Activated CD8-positive, alpha-beta memory T cell treated with anti-CD3 and anti-CD28 coated beads for 48 hours (primary cell): Measurements from ENCODE around the gene PRDM8.

Source experiments
- DNase-seq, 3 experiments: peaks; one replicate each; pipeline ENCODE4 v3.0.0-alpha.2; 2020; ENCODE audit warnings: low read depth in 2 of 3, low spot score in 2 of 3

The PRDM8 gene

DNA sequence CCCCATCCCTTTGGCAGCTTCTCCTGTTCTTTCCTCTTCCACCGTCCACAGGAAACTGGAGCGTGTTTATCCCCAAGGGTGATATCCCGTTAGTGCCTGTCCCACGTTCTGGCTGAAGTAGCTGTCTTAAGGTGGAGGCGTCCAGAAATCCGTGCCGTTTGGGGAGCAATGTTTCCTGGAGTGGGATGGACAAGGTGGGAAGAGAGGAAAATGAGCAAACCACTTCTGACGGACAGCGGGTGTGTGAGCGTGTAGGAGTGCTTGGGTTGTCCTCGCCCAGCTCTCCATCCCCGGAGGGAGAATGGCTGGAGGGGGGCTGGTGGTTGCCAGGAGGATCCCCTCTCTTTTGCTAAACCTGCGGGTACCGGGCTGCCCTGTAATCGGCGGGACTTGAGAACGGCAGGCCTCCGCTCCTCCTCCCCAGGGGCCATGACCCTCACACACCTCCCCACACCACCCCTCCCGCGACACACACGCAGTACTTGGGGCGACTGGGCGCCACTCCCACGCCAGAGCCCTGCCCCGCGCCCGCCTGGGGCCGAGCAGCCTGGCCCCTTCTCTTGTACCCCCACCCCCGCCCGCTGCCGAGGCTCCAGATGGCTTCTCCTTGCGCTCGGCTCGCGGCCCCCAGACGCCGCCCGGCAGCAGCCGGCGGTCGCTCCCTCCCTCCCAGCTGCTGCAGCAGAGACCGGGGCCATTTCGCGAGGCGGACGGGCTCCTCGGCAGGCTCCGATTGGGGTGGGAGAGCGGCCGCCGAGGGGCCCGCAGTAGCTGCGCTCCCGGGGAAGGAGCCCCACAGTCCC, 13.9 kb upstream of the PRDM8 start:
- no peak for DNase-seq

GRCh38 chr4:80184053-80184824, 13.1 kb upstream of the PRDM8 start:
- peak; percentile 88 to 89 (median 88) for DNase-seq

DNA sequence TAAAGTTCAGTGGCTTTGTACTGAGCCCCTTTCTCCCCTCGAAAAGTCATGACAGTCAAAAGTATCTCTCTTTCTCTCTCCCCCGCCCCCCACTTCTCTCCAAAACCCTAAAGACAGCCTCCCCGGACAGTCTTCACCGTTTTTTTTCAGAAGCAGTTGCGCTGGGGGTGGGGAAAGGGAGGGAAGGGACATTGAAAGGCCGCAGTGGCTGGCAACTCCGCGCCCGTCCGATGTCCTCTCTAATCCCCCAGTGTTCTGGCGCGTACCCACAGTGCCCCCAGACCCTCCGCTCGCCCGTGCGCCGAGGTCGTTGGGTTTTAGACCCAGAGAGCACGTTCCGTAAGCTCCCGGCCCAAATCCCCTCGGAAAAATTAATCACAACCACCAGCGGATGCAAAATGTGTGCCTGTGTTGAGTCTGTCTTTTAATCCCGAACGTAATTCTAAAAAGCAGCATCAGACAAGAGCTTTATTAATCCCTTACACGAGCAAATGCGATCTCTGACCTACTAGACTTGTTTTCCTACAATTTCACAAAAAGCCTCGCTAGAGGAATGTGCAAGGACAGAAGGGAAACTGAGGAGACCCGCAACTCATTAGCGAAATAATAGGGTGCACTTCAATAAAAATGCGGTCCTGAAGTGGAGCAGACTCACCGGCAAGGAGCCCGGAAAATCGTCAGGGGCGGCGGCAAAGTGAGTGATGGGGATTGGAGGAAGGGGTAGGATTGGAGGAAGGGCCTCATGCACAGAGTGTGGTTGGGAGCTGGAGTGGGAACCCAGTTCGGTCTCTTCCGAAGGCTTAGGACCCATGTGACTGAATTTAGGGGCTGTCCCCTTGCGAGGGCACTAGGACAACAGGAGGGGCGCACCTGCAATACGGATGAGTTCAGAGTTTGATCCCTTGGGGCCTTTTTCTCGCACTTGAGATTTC, 12.2 kb upstream of the PRDM8 start:
- no peak for DNase-seq

- no peak for DNase-seq
Measured at GRCh38 chr4:80185787-80186548, 11.3 kb upstream of the PRDM8 start.

DNA sequence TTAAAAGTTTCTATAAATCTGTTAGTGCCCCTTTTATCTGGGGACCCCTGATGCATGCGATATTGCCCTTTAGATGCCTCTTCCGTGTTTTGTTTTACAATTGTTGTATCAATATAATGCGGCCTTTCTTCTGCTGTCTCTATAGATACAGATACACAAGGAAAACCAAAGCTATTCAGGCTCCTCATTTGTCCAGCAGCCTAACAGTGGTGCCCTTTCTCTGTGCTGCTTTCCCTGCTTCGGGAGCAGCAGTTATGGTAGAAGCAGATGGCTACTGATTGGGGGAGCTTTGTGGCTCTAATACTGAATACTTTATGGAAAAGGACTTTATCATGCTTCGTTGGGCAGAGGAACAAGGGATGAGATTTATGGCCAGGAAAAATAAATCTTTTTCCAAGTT, 10.6 kb upstream of the PRDM8 start:
- no peak for DNase-seq

- DNase-seq: no peak
Measured at GRCh38 chr4:80187677-80188076, 9.6 kb upstream of the PRDM8 start.

GRCh38 chr4:80188457-80188800, 8.9 kb upstream of the PRDM8 start:
- no peak for DNase-seq

DNA sequence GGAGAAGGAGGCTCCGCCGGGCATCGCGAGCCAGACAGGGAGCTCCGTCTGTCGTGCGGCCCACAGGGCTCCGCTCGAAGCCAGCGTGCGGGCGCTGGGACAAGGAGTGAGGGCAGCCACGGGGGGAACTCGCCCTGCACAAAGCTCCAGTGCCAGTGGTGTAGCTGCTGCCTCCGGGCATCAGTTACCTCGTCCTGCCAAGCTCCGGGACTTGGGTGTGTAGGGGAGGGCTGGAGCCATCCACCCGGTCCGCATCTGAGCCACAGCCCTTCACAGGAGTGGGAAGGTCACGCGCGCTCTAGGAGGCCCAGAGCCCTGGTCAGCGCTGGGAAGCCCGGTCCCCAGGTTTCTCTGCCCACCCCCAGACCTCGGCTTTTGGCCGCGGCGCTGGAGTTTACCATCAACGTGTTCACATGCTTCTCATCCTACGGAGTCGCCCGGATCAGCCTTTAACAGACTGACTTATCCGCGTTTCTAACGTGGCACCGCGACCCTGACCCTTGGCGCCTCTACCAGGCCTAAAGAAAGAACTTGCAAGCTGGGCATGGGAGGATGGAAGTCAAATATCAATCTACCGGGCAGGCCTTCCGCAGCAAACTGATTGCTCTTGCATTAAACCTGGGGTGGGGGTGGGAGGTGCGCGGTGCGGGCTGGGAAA, 8.4 kb upstream of the PRDM8 start:
- DNase-seq: no peak

DNA sequence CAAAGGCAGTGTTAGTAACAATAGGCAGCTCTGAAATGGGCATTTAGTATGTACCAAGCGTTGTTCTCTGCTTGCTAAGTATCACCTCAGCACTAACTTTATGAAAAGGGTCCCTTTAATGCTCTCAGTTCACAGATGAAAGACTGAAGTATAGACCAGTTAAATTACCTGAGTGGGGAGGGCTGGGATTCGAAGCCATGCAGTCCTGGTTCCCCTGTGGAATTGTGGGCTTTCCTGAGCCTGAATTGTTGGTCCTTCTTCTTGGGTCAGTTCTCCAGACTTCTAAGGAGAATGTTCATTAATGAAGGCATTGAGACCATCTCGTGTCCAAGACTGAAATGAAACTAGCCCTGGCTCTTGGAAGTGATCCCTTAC, 7.7 kb upstream of the PRDM8 start:
- DNase-seq: no peak

DNA sequence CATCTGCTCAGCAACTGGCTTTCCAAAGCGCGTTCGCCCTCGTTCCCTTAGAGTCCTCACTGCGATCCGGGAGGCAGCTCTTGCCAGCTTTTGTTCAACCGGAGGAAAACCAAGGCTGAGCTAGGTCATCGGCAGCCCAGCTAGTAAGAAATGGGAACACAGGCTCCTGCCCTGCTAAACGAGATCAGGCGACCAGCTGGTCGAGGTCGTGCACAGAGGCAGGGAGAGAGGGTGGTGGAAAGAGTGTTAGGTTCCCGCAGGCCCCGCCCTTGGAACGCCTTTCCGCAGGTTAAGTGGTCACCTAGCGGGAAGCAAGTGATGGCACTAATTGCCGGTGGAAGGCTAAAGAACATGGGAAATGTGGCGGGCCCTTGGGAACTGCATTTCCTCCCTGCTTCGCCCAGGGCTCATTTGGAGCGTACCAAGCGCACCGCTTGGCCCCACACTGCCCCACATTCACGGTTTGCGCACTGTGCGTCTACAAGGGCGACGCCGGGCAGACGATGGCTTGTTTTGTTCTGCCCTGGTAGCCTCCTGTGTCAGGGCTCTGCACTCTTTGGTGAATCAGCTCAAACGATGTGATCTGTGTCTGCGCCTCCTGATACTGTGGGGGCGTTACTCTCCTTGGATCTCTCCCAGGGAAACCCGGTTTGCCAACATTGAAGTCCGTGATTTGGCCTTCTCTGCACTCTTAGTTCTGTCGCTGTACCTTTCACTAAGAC, 7.2 kb upstream of the PRDM8 start:
- DNase-seq: no peak

DNA sequence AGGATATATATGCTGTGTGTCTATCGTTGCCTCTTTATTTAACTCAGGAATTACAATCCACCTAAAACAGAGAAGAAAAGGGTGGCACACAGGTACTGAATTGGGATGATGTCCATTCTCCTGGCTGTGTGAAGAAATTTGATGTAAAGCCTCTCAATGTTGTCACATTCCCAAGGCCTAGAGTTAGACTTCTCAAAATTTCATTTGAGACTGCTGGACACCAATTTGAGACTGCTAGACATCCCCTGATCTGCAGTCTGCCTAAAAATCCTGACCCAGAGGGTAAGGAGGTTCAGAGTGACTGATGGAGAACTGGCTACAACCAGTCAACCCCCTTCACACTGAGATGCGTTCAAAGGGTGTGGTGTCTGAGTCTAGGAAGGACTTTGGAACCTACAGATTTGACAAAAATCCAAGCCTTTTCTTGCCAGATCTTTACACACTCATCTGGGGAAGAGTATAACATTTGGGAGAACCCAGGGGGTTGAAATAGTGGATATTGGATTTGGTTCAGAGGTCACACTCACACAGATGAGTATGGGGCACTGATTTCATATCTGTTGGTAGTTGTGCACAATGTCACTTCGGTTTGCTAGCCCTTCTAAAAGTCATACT, 4.9 kb upstream of the PRDM8 start:
- DNase-seq: no peak

DNA sequence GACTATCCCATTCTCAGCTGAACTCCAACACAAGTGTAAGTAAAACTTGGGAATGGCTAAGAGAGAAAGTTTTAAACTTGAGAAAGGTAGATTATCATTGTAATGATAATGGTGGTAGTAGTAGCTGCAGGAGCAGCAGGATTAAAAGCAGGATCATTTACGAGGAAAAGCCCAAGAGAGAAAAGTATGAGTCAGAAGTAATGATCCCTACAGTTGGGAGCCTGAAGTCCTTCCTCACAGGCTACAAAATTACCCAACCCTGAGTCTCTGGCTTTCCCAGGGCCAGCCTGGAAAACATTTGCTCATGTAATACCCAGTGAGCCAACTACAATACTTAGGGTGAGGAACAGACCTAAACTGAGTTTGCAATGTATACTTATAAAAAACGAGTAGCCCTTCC, 4.4 kb upstream of the PRDM8 start:
- no peak for DNase-seq

- DNase-seq: no peak
Measured at GRCh38 chr4:80195441-80196140, 1.7 kb upstream of the PRDM8 start.

DNA sequence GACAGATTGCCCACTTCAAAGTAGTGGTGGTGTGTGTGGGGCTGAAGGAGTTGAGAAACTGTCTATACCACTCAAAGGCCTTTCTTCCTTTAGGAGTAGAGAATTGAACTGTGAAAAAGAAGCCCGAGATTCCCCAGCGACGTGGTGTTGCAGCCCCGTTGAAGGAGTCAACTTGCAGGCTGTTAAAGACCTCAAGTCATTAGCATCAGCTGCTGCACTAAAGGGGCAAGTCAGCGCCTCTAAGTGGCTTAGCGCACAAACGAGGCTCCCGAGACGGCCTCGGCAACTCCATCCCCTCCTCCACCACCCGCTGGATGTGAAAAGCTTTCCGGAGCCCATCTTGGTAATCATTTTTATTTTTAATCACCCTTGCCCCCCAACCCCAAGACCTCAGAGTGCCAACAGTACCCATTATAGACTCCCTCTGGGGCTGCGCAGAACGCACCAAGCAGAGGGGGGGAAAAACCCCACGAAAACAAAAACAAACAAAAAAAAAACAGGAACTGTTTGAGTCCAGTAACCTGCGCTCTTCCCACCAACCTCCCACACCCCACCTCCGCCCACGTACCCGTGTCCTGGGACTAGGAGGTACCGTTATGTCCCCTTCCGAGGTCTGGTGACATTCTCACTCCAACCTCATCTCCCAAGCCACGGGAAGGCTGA, 913 bp upstream of the PRDM8 start:
- DNase-seq: no peak

GRCh38 chr4:80197601-80198440, 518 bp downstream of the PRDM8 start:
- no peak for DNase-seq

DNA sequence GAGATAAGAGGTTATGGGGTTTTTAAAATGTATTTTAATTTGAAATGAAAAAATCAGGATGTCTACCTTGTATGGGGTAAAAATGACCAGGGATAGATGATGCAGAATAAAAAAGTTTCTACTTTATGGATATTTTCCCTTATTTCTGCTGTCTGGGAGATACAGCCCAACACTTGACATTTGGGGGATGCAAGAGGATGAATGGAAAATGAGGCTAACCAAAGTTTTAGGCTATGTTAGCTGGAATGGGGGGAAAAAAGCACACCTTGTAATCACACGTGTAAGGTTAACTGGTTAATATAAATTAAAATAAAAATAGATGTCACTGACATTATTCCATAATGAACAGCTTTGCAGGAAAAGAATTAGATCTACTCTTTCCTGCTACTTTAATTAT, 1.1 kb downstream of the PRDM8 start:
- no peak for DNase-seq

- DNase-seq: no peak
Measured at GRCh38 chr4:80199004-80199560, 1.8 kb downstream of the PRDM8 start.
